ENCODE data around the gene ITGA8. TPM values are rescaled to one million over a fixed set of nuclear protein-coding genes. Genes with fewer than 3 reads are reported as not detected.

ITGA8 gene
- total and polyA plus RNA-seq, 2 of the 13 experiments (the other 11 are each of a cell fraction or from before 2014, with no cell fraction given): not detected

DNA sequence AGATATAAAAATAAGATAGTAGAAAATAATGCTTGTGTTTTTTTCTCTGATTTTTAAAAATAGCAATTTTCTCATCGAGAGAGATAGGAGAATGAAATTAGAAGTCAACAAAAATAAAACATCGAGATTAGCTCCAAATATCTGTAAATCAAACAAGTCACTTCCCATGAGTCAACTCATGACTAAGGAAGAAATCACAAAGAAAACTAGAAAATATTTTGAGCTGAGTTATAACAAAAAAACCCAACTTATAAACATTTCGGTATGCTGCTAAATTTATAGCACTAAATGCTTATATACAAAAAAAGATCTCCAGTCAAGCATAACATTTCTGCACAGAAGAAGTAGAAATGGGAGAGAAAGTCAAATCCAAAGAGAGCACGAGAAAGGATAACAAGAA, 140.1 kb downstream of the ITGA8 start (continued):
- TF ChIP-seq BRD4 (CRISPR knock-in tag; IDR thresholded peaks at IDR 0.05) (no peak), PATZ1 (CRISPR knock-in tag; IDR thresholded peaks at IDR 0.05) (no peak), ZNF501 (CRISPR knock-in tag; IDR thresholded peaks at IDR 0.05) (no peak)
- TF ChIP-seq, protein P1, sequence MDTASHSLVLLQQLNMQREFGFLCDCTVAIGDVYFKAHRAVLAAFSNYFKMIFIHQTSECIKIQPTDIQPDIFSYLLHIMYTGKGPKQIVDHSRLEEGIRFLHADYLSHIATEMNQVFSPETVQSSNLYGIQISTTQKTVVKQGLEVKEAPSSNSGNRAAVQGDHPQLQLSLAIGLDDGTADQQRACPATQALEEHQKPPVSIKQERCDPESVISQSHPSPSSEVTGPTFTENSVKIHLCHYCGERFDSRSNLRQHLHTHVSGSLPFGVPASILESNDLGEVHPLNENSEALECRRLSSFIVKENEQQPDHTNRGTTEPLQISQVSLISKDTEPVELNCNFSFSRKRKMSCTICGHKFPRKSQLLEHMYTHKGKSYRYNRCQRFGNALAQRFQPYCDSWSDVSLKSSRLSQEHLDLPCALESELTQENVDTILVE (CRISPR knock-in tag; IDR thresholded peaks at IDR 0.05): no peak

DNA sequence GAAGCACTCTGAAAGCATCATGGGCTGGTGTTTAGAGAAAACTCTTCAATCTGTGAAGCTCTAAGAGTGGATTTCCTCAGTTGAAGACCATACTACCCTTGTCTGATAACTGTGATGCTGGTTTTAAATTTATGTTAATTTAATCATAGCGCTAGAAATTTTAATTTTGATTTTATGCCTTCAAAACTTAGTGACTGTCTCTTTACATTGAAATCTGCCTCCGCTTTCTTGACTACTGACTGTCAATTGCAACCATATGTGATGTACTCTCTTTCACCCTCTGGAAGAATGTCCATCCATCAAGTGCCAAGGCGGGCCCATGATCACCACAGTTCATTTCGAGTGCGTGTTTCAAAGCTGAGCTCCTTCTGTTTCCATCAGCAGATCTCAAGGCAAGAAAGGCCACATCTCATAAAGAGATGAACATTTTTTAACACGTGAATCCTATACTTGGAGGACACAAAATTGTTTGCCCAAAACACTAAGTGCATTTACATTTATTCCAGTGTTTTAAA, 147.1 kb downstream of the ITGA8 start:
- H3K9ac ChIP-seq (ENCODE audit: insufficient read depth, low read depth, low read length): no peak overlapping the region
- H3K4me2 ChIP-seq (ENCODE audit: low read depth, low read length): no peak overlapping the region
- in situ Hi-C loops (cut with HindIII; ENCODE audit: extremely low pct_ligation_motif_present, low pct_unique_long_range_greater_than_20kb): no loop called here
- DNase-seq (ENCODE audit: low spot score) (no peak), FAIRE-seq (no peak), ATAC-seq (no peak)
- POLR2A ChIA-PET: no interaction called here
- H2AFZ ChIP-seq (ENCODE audit: low read length): no peak overlapping the region
- intact Hi-C loops (cut with micrococcal nuclease; ENCODE audit: unreplicated experiment): no loop called here
- no TSS peak for BruUV-seq (replicated peaks)
- H3K27me3 ChIP-seq (ENCODE audit: control insufficient read depth in 1 of 2, insufficient read depth in 2 of 2, low read length in 2 of 2): no peaks in the 10 kb centered on the region
- no peak overlapping the region for H3K27ac ChIP-seq (ENCODE audit: extremely low read length, insufficient read depth, low read length)
- 33% methylated on average over 6 of the region's 6 CpGs for WGBS (ENCODE audit: low lambda C conversion rate)
- H3K4me3 ChIP-seq (replicated peaks in 1 of 3; ENCODE audit: insufficient read depth in 1 of 3, low read depth in 2 of 3, low read length in 3 of 3): no peak overlapping the region
- H3K79me2 ChIP-seq (ENCODE audit: insufficient read depth, low read length): no peaks in the 10 kb centered on the region
- H3K36me3 ChIP-seq (replicated peaks in 1 of 2; ENCODE audit: control insufficient read depth in 1 of 2, insufficient read depth in 2 of 2, low read length in 2 of 2): no peaks in the 10 kb centered on the region
- no peaks in the 10 kb centered on the region for H3K9me3 ChIP-seq (ENCODE audit: low read length)
- CTCF ChIA-PET (ENCODE audit: low intra/inter-chr PET ratio, low total read pairs): no interaction called here
- no peaks in the 10 kb centered on the region for H4K20me1 ChIP-seq (ENCODE audit: insufficient read depth, low read length)
- no peaks in the 10 kb centered on the region for H3K4me1 ChIP-seq (ENCODE audit: insufficient read depth, low read length)
- TF ChIP-seq ZNF800 (CRISPR knock-in tag; IDR thresholded peaks at IDR 0.05) (no peak), TEAD3 (CRISPR knock-in tag; optimal IDR thresholded peaks at IDR 0.05; ENCODE audit: borderline replicate concordance) (no peak), TAF1 (CRISPR knock-in tag; IDR thresholded peaks at IDR 0.05) (no peak), ZNF746 (CRISPR knock-in tag; IDR thresholded peaks at IDR 0.05) (no peak), ZIK1 (CRISPR knock-in tag; IDR thresholded peaks at IDR 0.05; ENCODE audit: borderline replicate concordance, low read depth) (no peak), DPF2 (CRISPR knock-in tag; IDR thresholded peaks at IDR 0.05; ENCODE audit: borderline replicate concordance, low read depth) (no peak), SP5 (CRISPR knock-in tag; IDR thresholded peaks at IDR 0.05; ENCODE audit: borderline replicate concordance, low read depth) (no peak), MTA1 (CRISPR knock-in tag; IDR thresholded peaks at IDR 0.05; ENCODE audit: borderline replicate concordance) (no peak), ZNF678 (CRISPR knock-in tag; IDR thresholded peaks at IDR 0.05) (no peak)
- TF ChIP-seq, protein P2, sequence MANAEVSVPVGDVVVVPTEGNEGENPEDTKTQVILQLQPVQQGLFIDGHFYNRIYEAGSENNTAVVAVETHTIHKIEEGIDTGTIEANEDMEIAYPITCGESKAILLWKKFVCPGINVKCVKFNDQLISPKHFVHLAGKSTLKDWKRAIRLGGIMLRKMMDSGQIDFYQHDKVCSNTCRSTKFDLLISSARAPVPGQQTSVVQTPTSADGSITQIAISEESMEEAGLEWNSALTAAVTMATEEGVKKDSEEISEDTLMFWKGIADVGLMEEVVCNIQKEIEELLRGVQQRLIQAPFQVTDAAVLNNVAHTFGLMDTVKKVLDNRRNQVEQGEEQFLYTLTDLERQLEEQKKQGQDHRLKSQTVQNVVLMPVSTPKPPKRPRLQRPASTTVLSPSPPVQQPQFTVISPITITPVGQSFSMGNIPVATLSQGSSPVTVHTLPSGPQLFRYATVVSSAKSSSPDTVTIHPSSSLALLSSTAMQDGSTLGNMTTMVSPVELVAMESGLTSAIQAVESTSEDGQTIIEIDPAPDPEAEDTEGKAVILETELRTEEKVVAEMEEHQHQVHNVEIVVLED (CRISPR knock-in tag; IDR thresholded peaks at IDR 0.05; ENCODE audit: borderline replicate concordance): no peak

All from HepG2 (cell line).